Osteocyte (in vitro differentiated cells): Measurements from ENCODE around the gene UBN1. TPM values are rescaled to one million over a fixed set of nuclear protein-coding genes. Genes with fewer than 3 reads are reported as not detected.

Experiments used
- DNase-seq: peaks from one replicate; pipeline ENCODE4 v3.0.0; 2021; ENCODE audit warnings: mixed read lengths; ENCODE audit not compliant: unreplicated experiment; ENCODE audit errors: extremely low spot score
- H3K27ac Mint-ChIP-seq: one replicate; pipeline ENCODE4 v1.8.0; 2021; ENCODE audit warnings: mild to moderate bottlenecking, mixed read lengths; ENCODE audit not compliant: unreplicated experiment
- H3K27me3 Mint-ChIP-seq: one replicate; pipeline ENCODE4 v1.8.0; 2021; ENCODE audit warnings: mixed read lengths; ENCODE audit not compliant: unreplicated experiment
- H3K36me3 Mint-ChIP-seq: one replicate; pipeline ENCODE4 v1.8.0; 2021; ENCODE audit warnings: mixed read lengths; ENCODE audit not compliant: unreplicated experiment
- H3K4me1 Mint-ChIP-seq: one replicate; pipeline ENCODE4 v1.8.0; 2021; ENCODE audit warnings: mixed read lengths; ENCODE audit not compliant: unreplicated experiment
- H3K4me3 Mint-ChIP-seq: one replicate; pipeline ENCODE4 v1.8.0; 2021; ENCODE audit warnings: mild to moderate bottlenecking, moderate library complexity, mixed read lengths; ENCODE audit not compliant: unreplicated experiment
- H3K9me3 Mint-ChIP-seq: one replicate; pipeline ENCODE4 v1.8.0; 2021; ENCODE audit warnings: mixed read lengths; ENCODE audit not compliant: unreplicated experiment
- CTCF ChIP-seq: fragments of 200-600 bp; sonication (generic); IDR thresholded peaks from 2 replicates; pipeline ENCODE4 v1.5.0; 2021; ENCODE audit warnings: antibody characterized with exemption, mild to moderate bottlenecking, moderate library complexity
- long read RNA-seq: library from polyadenylated mRNA; unstranded; transcript quantifications from one replicate; pipeline ENCODE4 v2.0.0, GENCODE V29; 2021
- total RNA-seq: library from RNA; stranded (reverse); gene quantifications from 2 replicates; pipeline ENCODE4 v1.2.1, GENCODE V29; 2021

UBN1 gene
- total RNA-seq: 50.3 and 50.8 TPM in 2 replicates
- long read RNA-seq, partial matches to known transcripts: 18 of 20 reads
- long read RNA-seq, other reads (novel, unspliced or antisense): 2 of 20 reads

GRCh38 chr16:4846901-4847773 lies at the start of gene UBN1, which contains the start of gene GLYR1:
Gene UBN1, plus strand, starts transcription at chr16:4847481. Its CDS starts 5,437 bp downstream, at chr16:4852918.
Gene GLYR1, minus strand, starts transcription at chr16:4847288. Its CDS starts 23 bp downstream, at chr16:4847265.
- TF ChIP-seq CTCF: no peak
- Mint-ChIP-seq H3K27ac (peak within 1 kb of the TSS; percentile 89), H3K4me1 (peaks cover 52% of the 10 kb centered on the region), H3K36me3 (peaks cover 18% of the 10 kb centered on the region), H3K9me3 (no peaks in the 10 kb centered on the region), H3K27me3 (no peaks in the 10 kb centered on the region), H3K4me3 (peak within 1 kb of the TSS; percentile 86)
- peak; percentile 100 for DNase-seq

GRCh38 chr16:4797805-4798252 lies 49.5 kb upstream of the UBN1 start:
- peaks cover 8% of the 10 kb centered on the region for H3K4me1 Mint-ChIP-seq
- DNase-seq: no peak
- H3K27ac Mint-ChIP-seq: no peak overlapping the region
- H3K4me3 Mint-ChIP-seq: no peak overlapping the region
- H3K27me3 Mint-ChIP-seq: no peaks in the 10 kb centered on the region
- no peaks in the 10 kb centered on the region for H3K36me3 Mint-ChIP-seq
- TF ChIP-seq CTCF: no peak
- no peaks in the 10 kb centered on the region for H3K9me3 Mint-ChIP-seq

- Mint-ChIP-seq H3K27me3 (no peaks in the 10 kb centered on the region), H3K4me1 (peaks cover 15% of the 10 kb centered on the region), H3K9me3 (no peaks in the 10 kb centered on the region), H3K27ac (no peak overlapping the region), H3K36me3 (no peaks in the 10 kb centered on the region), H3K4me3 (peak overlapping the region; percentile 17)
- TF ChIP-seq CTCF: no peak
- no peak for DNase-seq
These were observed 48.8 kb upstream of the UBN1 start for GRCh38 chr16:4798456-4798855.

- peaks cover 19% of the 10 kb centered on the region for H3K4me1 Mint-ChIP-seq
- no peak for DNase-seq
- no peaks in the 10 kb centered on the region for H3K27me3 Mint-ChIP-seq
- H3K27ac Mint-ChIP-seq: no peak overlapping the region
- TF ChIP-seq CTCF: no peak
- H3K9me3 Mint-ChIP-seq: no peaks in the 10 kb centered on the region
- no peaks in the 10 kb centered on the region for H3K36me3 Mint-ChIP-seq
- H3K4me3 Mint-ChIP-seq: no peak overlapping the region
These were observed 48.0 kb upstream of the UBN1 start for GRCh38 chr16:4799171-4799855.
